ENCODE data around the gene FANCB.

FANCB gene

GRCh38 chrX:14916017-14916674, 43.3 kb upstream of the FANCB start:
- H3K9ac ChIP-seq (ENCODE audit: low read length) = no peak overlapping the region
- H3K18ac ChIP-seq (ENCODE audit: low read depth in 1 of 2, low read length in 2 of 2) = peak overlapping the region in 1 of 2 experiments; percentile 24
- H2BK15ac ChIP-seq (ENCODE audit: low read depth, poor library complexity, severe bottlenecking) = no peak overlapping the region
- peaks cover 0 to 52% of the 10 kb centered on the region in 2 experiments for H3K36me3 ChIP-seq (ENCODE audit: control insufficient read depth in 1 of 2, insufficient read depth in 2 of 2, low read depth in 1 of 2, low read length in 2 of 2)
- no peak overlapping the region for H3K4me3 ChIP-seq (ENCODE audit: insufficient read depth in 1 of 2, low read depth in 1 of 2, low read length in 2 of 2)
- peak; percentile 22 for DNase-seq
- no peak overlapping the region for H2BK5ac ChIP-seq (ENCODE audit: low read depth, low read length, poor library complexity, severe bottlenecking)
- H3K9me3 ChIP-seq (ENCODE audit: control insufficient read depth, low read length) = no peaks in the 10 kb centered on the region
- 0% methylated on average over 2 of the region's 3 CpGs for WGBS
- no peak overlapping the region for H3K14ac ChIP-seq (ENCODE audit: low read length in 2 of 2)
- H3K4me1 ChIP-seq (ENCODE audit: control insufficient read depth, insufficient read depth, low read depth, low read length) = peaks cover 2% of the 10 kb centered on the region
- no peak overlapping the region for H2BK12ac ChIP-seq (ENCODE audit: low read length in 2 of 2)
- no peak overlapping the region for H4K91ac ChIP-seq (ENCODE audit: low read length)
- peak overlapping the region; percentile 32 for H3K27ac ChIP-seq (ENCODE audit: low read length, poor library complexity, severe bottlenecking)
- H3K79me1 ChIP-seq (replicated peaks; ENCODE audit: low read length, poor library complexity, severe bottlenecking) = peaks cover 2% of the 10 kb centered on the region
- H4K8ac ChIP-seq (ENCODE audit: low read length) = no peak overlapping the region
- no peak overlapping the region for H3K4ac ChIP-seq (ENCODE audit: low read depth in 1 of 2, low read length in 2 of 2)
- H2AFZ ChIP-seq (ENCODE audit: low read depth, low read length) = no peak overlapping the region
- no peak overlapping the region for H2BK120ac ChIP-seq (ENCODE audit: low read depth, low read length)
- H2AK5ac ChIP-seq (ENCODE audit: low read length, severe bottlenecking) = no peak overlapping the region
- no peak overlapping the region for H3K23ac ChIP-seq (ENCODE audit: low read length in 2 of 2)
- no peaks in the 10 kb centered on the region for H3K27me3 ChIP-seq (ENCODE audit: control insufficient read depth in 1 of 2, insufficient read depth in 1 of 2, low read length in 2 of 2)
- no peak overlapping the region for H3K4me2 ChIP-seq (ENCODE audit: low read length, poor library complexity, severe bottlenecking)

- Histone ChIP-seq H2AK5ac (ENCODE audit: low read length, severe bottlenecking) (peak overlapping the region; percentile 81), H4K91ac (ENCODE audit: low read length) (no peak overlapping the region), H3K14ac (ENCODE audit: low read length in 2 of 2) (no peak overlapping the region), H3K23ac (ENCODE audit: low read length in 2 of 2) (no peak overlapping the region), H3K79me1 (replicated peaks; ENCODE audit: low read length, poor library complexity, severe bottlenecking) (peaks cover 2% of the 10 kb centered on the region), H3K4me1 (ENCODE audit: control insufficient read depth, insufficient read depth, low read depth, low read length) (peaks cover 2% of the 10 kb centered on the region), H2AFZ (ENCODE audit: low read depth, low read length) (no peak overlapping the region), H3K9me3 (ENCODE audit: control insufficient read depth, low read length) (no peaks in the 10 kb centered on the region), H3K27ac (ENCODE audit: low read length, poor library complexity, severe bottlenecking) (peak overlapping the region; percentile 61), H3K4me3 (ENCODE audit: insufficient read depth in 1 of 2, low read depth in 1 of 2, low read length in 2 of 2) (no peak overlapping the region), H3K36me3 (ENCODE audit: control insufficient read depth in 1 of 2, insufficient read depth in 2 of 2, low read depth in 1 of 2, low read length in 2 of 2) (peaks cover 0 to 58% of the 10 kb centered on the region in 2 experiments), H2BK15ac (ENCODE audit: low read depth, poor library complexity, severe bottlenecking) (no peak overlapping the region), H4K8ac (ENCODE audit: low read length) (no peak overlapping the region), H2BK12ac (ENCODE audit: low read length in 2 of 2) (no peak overlapping the region), H2BK120ac (ENCODE audit: low read depth, low read length) (no peak overlapping the region), H3K4ac (ENCODE audit: low read depth in 1 of 2, low read length in 2 of 2) (no peak overlapping the region), H3K27me3 (ENCODE audit: control insufficient read depth in 1 of 2, insufficient read depth in 1 of 2, low read length in 2 of 2) (no peaks in the 10 kb centered on the region), H3K9ac (ENCODE audit: low read length) (no peak overlapping the region), H3K18ac (ENCODE audit: low read depth in 1 of 2, low read length in 2 of 2) (no peak overlapping the region), H2BK5ac (ENCODE audit: low read depth, low read length, poor library complexity, severe bottlenecking) (no peak overlapping the region), H3K4me2 (ENCODE audit: low read length, poor library complexity, severe bottlenecking) (no peak overlapping the region)
- 78% methylated on average over 1 of the region's 3 CpGs for WGBS
- DNase-seq = no peak
These were observed 42.7 kb upstream of the FANCB start for GRCh38 chrX:14915596-14915995.

- Histone ChIP-seq H2AK5ac (ENCODE audit: low read length, severe bottlenecking) (no peak overlapping the region), H2BK12ac (ENCODE audit: low read length in 2 of 2) (no peak overlapping the region), H3K4me1 (ENCODE audit: control insufficient read depth, insufficient read depth, low read depth, low read length) (peaks cover 2% of the 10 kb centered on the region), H3K4me2 (ENCODE audit: low read length, poor library complexity, severe bottlenecking) (no peak overlapping the region), H3K79me1 (replicated peaks; ENCODE audit: low read length, poor library complexity, severe bottlenecking) (peaks cover 2% of the 10 kb centered on the region), H3K18ac (ENCODE audit: low read depth in 1 of 2, low read length in 2 of 2) (no peak overlapping the region), H3K23ac (ENCODE audit: low read length in 2 of 2) (no peak overlapping the region), H2BK120ac (ENCODE audit: low read depth, low read length) (no peak overlapping the region), H3K36me3 (ENCODE audit: control insufficient read depth in 1 of 2, insufficient read depth in 2 of 2, low read depth in 1 of 2, low read length in 2 of 2) (peaks cover 0 to 54% of the 10 kb centered on the region in 2 experiments), H2BK15ac (ENCODE audit: low read depth, poor library complexity, severe bottlenecking) (no peak overlapping the region), H3K27me3 (ENCODE audit: control insufficient read depth in 1 of 2, insufficient read depth in 1 of 2, low read length in 2 of 2) (no peaks in the 10 kb centered on the region), H4K8ac (ENCODE audit: low read length) (no peak overlapping the region), H2BK5ac (ENCODE audit: low read depth, low read length, poor library complexity, severe bottlenecking) (no peak overlapping the region), H3K4me3 (ENCODE audit: insufficient read depth in 1 of 2, low read depth in 1 of 2, low read length in 2 of 2) (no peak overlapping the region), H3K9ac (ENCODE audit: low read length) (no peak overlapping the region), H4K91ac (ENCODE audit: low read length) (no peak overlapping the region), H2AFZ (ENCODE audit: low read depth, low read length) (no peak overlapping the region), H3K4ac (ENCODE audit: low read depth in 1 of 2, low read length in 2 of 2) (no peak overlapping the region), H3K14ac (ENCODE audit: low read length in 2 of 2) (no peak overlapping the region), H3K9me3 (ENCODE audit: control insufficient read depth, low read length) (no peaks in the 10 kb centered on the region), H3K27ac (ENCODE audit: low read length, poor library complexity, severe bottlenecking) (no peak overlapping the region)
- no CpG with 5 or more reads among the region's 2 CpGs for WGBS
- DNase-seq = no peak
These were observed 40.4 kb upstream of the FANCB start for GRCh38 chrX:14913241-14913640.

- no peak overlapping the region for H4K91ac ChIP-seq (ENCODE audit: low read length)
These were observed 31.0 kb upstream of the FANCB start for GRCh38 chrX:14903891-14904290.

More at GRCh38 chrX:14903891-14904290, 31.0 kb upstream of the FANCB start:
- H2BK12ac ChIP-seq (ENCODE audit: low read length in 2 of 2) = no peak overlapping the region
- no CpG with 5 or more reads among the region's 2 CpGs for WGBS
- DNase-seq = no peak
- H3K18ac ChIP-seq (ENCODE audit: low read depth in 1 of 2, low read length in 2 of 2) = no peak overlapping the region
- H3K9ac ChIP-seq (ENCODE audit: low read length) = no peak overlapping the region
- peaks cover 0 to 23% of the 10 kb centered on the region in 2 experiments for H3K36me3 ChIP-seq (ENCODE audit: control insufficient read depth in 1 of 2, insufficient read depth in 2 of 2, low read depth in 1 of 2, low read length in 2 of 2)
- H3K79me1 ChIP-seq (replicated peaks; ENCODE audit: low read length, poor library complexity, severe bottlenecking) = no peaks in the 10 kb centered on the region
- no peak overlapping the region for H2BK5ac ChIP-seq (ENCODE audit: low read depth, low read length, poor library complexity, severe bottlenecking)
- no peak overlapping the region for H3K27ac ChIP-seq (ENCODE audit: low read length, poor library complexity, severe bottlenecking)
- H3K27me3 ChIP-seq (ENCODE audit: control insufficient read depth in 1 of 2, insufficient read depth in 1 of 2, low read length in 2 of 2) = no peaks in the 10 kb centered on the region
- no peaks in the 10 kb centered on the region for H3K4me1 ChIP-seq (ENCODE audit: control insufficient read depth, insufficient read depth, low read depth, low read length)
- no peak overlapping the region for H4K8ac ChIP-seq (ENCODE audit: low read length)
- H3K23ac ChIP-seq (ENCODE audit: low read length in 2 of 2) = no peak overlapping the region
- no peaks in the 10 kb centered on the region for H3K9me3 ChIP-seq (ENCODE audit: control insufficient read depth, low read length)
- no peak overlapping the region for H2AK5ac ChIP-seq (ENCODE audit: low read length, severe bottlenecking)
- no peak overlapping the region for H2BK15ac ChIP-seq (ENCODE audit: low read depth, poor library complexity, severe bottlenecking)
- no peak overlapping the region for H3K14ac ChIP-seq (ENCODE audit: low read length in 2 of 2)
- no peak overlapping the region for H3K4me2 ChIP-seq (ENCODE audit: low read length, poor library complexity, severe bottlenecking)
- H3K4ac ChIP-seq (ENCODE audit: low read depth in 1 of 2, low read length in 2 of 2) = no peak overlapping the region
- H2AFZ ChIP-seq (ENCODE audit: low read depth, low read length) = no peak overlapping the region
- H2BK120ac ChIP-seq (ENCODE audit: low read depth, low read length) = no peak overlapping the region
- H3K4me3 ChIP-seq (ENCODE audit: insufficient read depth in 1 of 2, low read depth in 1 of 2, low read length in 2 of 2) = no peak overlapping the region
